Activated naive CD8-positive, alpha-beta T cell treated with anti-CD3 and anti-CD28 coated beads for 36 hours (primary cell): ENCODE results near the gene AP1B1. TPM values are rescaled to one million over a fixed set of nuclear protein-coding genes. Genes with fewer than 3 reads are reported as not detected.
"Not testable (repeated sequence)": the region's sequence is repeated elsewhere in the genome, so short reads cannot be mapped to it uniquely, and the experiment has no call there.

Experiments
- DNase-seq: peaks from one replicate; pipeline ENCODE4 v3.0.0; 2021
- H3K27ac Mint-ChIP-seq: one replicate; pipeline ENCODE4 v1.8.0; 2022; ENCODE audit warnings: mild to moderate bottlenecking, moderate library complexity, mixed read lengths
- H3K27me3 Mint-ChIP-seq: one replicate; pipeline ENCODE4 v1.8.0; 2022; ENCODE audit warnings: mild to moderate bottlenecking, mixed read lengths
- H3K36me3 Mint-ChIP-seq: one replicate; pipeline ENCODE4 v1.8.0; 2021; ENCODE audit warnings: mild to moderate bottlenecking, mixed read lengths
- H3K4me1 Mint-ChIP-seq: one replicate; pipeline ENCODE4 v1.8.0; 2021; ENCODE audit warnings: mixed read lengths
- H3K4me3 Mint-ChIP-seq: one replicate; pipeline ENCODE4 v1.8.0; 2022; ENCODE audit warnings: mild to moderate bottlenecking, moderate library complexity, mixed read lengths
- H3K9me3 Mint-ChIP-seq: one replicate; pipeline ENCODE4 v1.8.0; 2022; ENCODE audit warnings: mixed read lengths
- total RNA-seq, 2 experiments: library from RNA; stranded (reverse); gene quantifications; one replicate each; pipeline ENCODE4 v1.2.3, GENCODE V29; 2021

The AP1B1 gene
- 10 to 100 TPM; 66.5 to 72.0 TPM for total RNA-seq

DNA sequence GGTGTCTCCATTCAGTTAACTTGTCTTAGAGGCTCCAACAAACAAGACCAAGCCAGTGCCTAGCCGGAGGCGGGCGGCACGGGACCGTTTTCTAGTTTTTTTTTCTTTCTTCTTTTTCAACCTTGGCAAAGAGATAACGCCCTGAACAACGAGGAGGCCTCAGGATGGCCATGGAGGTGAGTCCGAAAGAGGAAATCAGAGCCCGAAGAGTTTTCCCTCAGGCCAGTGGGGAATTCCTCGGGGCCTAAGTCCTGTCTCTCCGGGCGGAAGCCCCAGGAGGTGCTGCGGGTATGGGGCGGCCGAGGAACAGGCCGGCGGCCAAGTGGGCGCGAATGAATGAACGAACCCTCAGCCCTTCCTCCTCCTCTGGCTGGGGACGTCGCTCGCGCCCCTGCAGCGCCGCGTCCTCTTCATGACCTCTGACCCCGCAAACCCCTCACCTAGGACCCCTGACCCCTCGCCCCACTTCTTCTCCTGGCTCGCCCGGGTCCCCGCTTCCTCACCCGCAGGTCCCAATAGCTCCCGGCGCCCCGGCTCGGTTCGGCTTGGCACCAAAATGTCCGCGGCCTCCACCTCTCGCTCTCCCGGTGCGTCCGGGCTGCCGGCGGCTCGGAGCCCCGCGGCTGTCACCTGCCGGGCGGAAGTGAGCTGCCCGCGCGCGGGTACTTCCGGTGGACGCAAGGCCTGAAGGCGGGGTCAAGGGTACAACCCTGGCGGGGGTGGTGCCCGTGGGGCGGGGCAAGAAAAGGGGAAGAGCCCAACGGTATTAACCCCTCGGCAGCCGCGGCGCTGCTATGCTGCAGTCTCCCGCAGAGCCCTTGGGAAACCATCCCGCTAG lies at the start of gene AP1B1:
TSS of gene AP1B1 (minus strand) at position 650 of the 838 bp plus-strand sequence. CDS start 21,327 bp downstream, outside the sequence.
- no peaks in the 10 kb centered on the region for H3K27me3 Mint-ChIP-seq
- peaks cover 42% of the 10 kb centered on the region for H3K4me1 Mint-ChIP-seq
- peaks cover 13% of the 10 kb centered on the region for H3K36me3 Mint-ChIP-seq

DNA sequence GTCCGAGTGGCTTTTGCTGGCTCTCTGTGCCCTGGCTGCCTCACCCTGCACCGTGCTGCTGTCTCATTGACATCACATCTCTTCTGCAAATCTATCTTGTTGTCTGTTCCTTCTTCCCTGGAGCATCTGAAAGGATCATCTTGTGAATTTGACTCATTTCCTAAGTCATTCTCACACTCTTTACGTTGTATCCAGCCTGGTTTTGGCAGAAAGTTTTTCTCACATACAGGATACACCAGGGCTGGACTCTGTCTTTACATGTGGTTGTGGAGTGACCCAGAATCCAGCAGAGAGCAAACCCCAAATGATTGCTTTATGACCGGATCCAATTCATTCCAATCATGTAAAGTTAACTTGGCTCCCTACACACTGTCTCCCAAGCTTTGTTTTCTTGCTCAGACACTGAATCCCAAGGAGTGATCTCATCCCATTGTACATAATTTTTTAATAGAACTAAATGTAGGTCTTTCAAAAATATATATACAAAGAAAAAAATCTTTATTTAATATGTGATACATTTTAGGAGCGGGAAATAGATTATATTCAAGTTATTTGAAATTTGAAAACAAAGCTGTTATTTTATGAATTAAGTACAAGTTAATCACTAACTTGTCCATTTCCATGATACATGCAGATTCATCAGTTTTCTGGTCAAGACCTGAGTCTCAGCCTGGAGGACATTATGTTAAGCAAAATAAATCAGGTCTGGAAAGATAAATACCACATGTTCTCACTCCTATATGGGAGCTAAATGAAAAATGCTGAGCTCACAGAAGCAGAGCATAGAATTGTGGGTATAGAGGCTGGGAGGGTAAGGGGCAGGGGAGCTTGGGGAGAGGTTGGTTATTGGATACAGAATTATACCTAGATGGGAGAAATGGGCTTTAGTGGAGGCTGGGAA lies 47.1 kb upstream of the AP1B1 start:
- Mint-ChIP-seq H3K27ac (no peak overlapping the region), H3K4me3 (no peak overlapping the region), H3K9me3 (no peaks in the 10 kb centered on the region), H3K4me1 (no peaks in the 10 kb centered on the region), H3K36me3 (no peaks in the 10 kb centered on the region), H3K27me3 (peaks cover 14% of the 10 kb centered on the region)
- DNase-seq, result no peak

More for the DNA sequence above, at the start of gene AP1B1:
- Mint-ChIP-seq H3K9me3 (no peaks in the 10 kb centered on the region), H3K4me3 (peak within 1 kb of the TSS; percentile 90), H3K27ac (peak within 1 kb of the TSS; percentile 91)
- peak; percentile 97 for DNase-seq

DNA sequence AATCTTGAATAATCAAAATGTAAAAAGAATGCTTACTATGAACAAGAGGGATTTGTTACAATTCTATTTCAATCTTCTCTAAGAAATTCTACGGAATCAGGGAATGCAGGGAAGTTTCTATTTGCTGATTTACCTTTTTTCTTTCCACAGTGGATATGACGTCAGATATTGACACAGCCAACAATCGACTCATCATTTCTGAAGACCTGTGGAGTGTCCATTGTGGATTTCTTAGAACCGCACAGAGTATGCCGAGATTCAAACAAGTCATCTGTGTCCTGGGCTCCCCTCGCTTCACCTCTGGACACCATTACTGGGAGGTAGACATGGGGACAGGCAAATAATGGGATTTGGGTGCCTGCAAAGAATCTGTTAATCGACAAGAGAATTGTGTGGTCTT lies 45.9 kb upstream of the AP1B1 start:
- H3K27ac Mint-ChIP-seq, result no peak overlapping the region
- no peak for DNase-seq
- no peaks in the 10 kb centered on the region for H3K36me3 Mint-ChIP-seq
- peaks cover 14% of the 10 kb centered on the region for H3K27me3 Mint-ChIP-seq
- H3K9me3 Mint-ChIP-seq, result no peaks in the 10 kb centered on the region
- no peak overlapping the region for H3K4me3 Mint-ChIP-seq
- H3K4me1 Mint-ChIP-seq, result no peaks in the 10 kb centered on the region

DNA sequence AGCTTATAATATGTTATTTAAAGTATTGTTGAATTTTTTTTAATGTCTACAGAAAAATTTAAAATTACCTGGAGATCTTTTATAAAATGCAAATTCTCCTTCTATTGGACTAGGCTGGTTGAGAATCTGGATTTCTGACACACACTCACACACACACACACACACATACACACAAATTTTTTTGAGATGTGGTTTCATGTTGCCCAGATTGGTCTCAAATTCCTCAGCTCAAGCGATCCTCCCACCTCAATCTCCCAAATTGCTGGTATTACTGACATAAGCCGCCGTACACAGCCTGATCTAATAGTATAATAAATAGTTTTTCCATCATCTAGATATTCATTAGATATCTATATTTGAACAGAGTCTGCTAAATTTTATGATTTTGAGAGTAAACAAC lies 45.5 kb upstream of the AP1B1 start:
- Mint-ChIP-seq H3K36me3 (no peaks in the 10 kb centered on the region), H3K4me1 (no peaks in the 10 kb centered on the region), H3K27me3 (peaks cover 17% of the 10 kb centered on the region), H3K4me3 (no peak overlapping the region), H3K27ac (no peak overlapping the region), H3K9me3 (no peaks in the 10 kb centered on the region)
- DNase-seq, result no peak

DNA sequence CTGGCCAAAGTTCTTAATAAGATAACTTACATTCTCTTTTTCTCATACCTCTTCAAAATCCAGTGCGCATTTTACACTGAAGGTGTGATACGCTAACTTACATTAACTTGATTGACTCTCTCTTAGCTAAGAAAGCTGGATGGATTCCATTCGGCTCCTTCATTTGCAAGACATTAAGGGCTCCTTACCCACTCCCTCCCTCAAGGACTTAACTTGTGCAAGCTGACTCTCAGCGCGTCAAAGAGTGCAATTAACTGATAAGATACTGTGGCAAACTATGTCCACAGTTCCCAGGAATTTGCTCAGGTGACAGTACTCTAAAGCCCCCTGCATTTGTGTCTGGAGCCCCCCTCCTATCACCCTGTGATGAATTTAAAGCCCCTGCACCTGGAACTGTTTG lies 43.6 kb upstream of the AP1B1 start:
- Mint-ChIP-seq H3K27ac (no peak overlapping the region), H3K9me3 (no peaks in the 10 kb centered on the region), H3K4me3 (no peak overlapping the region), H3K4me1 (no peaks in the 10 kb centered on the region), H3K36me3 (no peaks in the 10 kb centered on the region), H3K27me3 (peaks cover 17% of the 10 kb centered on the region)
- no peak for DNase-seq

DNA sequence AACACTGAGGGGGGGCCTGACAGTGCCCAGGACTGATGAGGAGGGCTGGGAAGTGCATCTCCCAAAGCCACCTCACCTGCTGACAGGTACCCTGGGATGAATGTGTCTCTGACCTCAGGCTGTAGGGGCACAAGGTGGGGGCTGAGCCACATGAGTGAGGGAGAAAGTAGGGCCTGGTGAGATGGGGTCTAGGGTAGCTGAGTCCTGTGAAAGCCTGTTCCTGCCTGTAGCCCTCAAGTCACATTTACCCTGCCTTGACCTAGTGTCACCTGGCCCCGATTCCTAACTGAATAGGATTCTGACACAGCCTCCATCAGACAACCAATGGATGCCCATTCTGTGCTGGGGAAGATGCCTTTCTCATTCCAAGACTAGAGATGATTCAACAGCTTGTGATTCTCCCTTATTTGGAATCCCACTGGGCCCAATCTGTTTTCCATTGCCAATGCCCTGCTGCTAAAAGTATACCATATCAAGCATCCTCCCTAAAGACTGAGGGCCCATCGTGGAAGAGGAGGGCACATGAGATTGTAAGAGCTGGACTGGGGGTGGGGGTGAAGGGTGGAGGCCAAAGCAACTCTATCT lies 38.9 kb upstream of the AP1B1 start:
- Mint-ChIP-seq H3K4me3 (no peak overlapping the region), H3K9me3 (no peaks in the 10 kb centered on the region), H3K4me1 (no peaks in the 10 kb centered on the region), H3K27me3 (peaks cover 7% of the 10 kb centered on the region), H3K27ac (no peak overlapping the region), H3K36me3 (no peaks in the 10 kb centered on the region)
- no peak for DNase-seq

DNA sequence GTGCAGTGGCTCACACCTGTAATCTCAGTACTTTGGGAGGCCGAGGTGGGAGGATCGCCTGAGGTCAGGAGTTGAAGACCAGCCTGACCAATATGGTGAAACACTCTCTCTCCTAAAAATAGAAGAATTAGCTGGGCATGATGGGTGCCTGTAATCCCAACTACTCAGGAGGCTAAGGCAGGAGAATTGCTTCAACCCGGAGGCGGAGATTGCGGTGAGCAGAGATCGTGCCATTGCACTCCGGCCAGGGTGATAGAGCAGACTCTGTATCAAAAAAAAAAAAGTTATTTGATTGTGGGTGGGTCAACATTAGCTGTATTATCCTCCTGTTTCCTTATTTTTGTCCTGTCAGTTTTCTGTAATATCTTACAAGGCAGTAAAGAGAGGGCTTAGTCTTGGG lies 38.1 kb upstream of the AP1B1 start:
- Mint-ChIP-seq H3K36me3 (no peaks in the 10 kb centered on the region), H3K9me3 (no peaks in the 10 kb centered on the region), H3K4me1 (no peaks in the 10 kb centered on the region), H3K27me3 (peaks cover 3% of the 10 kb centered on the region), H3K4me3 (no peak overlapping the region), H3K27ac (no peak overlapping the region)
- DNase-seq, result no peak

DNA sequence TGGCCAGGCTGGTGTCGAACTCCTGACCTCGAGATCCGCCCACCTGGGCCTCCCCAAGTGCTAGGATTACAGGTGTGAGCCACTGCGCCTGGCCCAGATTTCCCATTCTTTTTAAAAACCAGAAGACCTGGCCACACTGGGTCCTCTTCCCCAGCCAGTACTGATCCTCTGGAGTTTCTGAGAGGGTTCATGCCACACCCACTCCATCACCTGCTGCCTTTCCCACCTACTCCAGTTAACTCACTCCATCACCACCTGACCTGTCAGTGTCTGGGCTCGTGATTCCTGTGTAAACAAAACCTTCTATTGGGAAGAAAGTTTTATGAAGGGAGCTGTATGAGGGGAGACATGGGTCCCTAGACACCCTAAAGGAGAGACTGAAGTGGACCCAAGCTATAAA lies 30.3 kb upstream of the AP1B1 start:
- H3K36me3 Mint-ChIP-seq, H3K27ac Mint-ChIP-seq, DNase-seq, H3K27me3 Mint-ChIP-seq, H3K9me3 Mint-ChIP-seq, H3K4me3 Mint-ChIP-seq: not testable (repeated sequence)
- peaks cover 15% of the 10 kb centered on the region for H3K4me1 Mint-ChIP-seq

DNA sequence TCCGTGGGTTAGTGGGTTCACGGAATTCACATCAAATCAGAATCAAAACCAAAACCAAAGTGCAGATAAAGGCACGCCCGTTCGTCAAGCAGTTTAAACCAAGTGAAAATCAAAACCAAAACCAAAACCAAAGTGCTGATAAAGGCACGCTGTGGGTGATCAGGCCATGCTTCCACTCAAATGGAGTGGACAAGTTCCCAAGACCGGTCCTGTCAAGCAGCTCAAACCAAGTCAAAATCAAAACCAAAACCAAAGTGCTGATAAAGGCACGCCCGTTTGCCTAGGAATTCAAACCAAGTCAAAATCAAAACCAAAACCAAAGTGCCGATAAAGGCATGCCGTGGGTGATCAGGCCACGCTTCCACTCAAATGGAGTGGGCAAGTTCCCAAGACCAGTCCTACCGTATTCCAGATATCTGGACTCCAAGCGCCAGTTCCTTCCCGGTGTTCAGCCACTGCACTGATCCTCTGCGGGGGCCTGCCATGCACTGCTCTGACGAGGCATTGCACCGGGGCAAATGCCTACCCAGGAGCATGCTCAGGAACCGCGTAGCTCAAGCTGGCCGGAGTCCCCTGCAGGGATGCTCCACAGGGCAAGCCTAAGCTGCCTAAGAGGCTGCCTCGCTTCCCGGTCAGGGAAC lies 26.7 kb upstream of the AP1B1 start:
- not testable (repeated sequence) for H3K36me3 Mint-ChIP-seq, H3K9me3 Mint-ChIP-seq, H3K27me3 Mint-ChIP-seq
- Mint-ChIP-seq H3K4me1 (peaks cover 21% of the 10 kb centered on the region), H3K27ac (peak overlapping the region; percentile 93), H3K4me3 (peak overlapping the region; percentile 80)
- peak; percentile 52 for DNase-seq

DNA sequence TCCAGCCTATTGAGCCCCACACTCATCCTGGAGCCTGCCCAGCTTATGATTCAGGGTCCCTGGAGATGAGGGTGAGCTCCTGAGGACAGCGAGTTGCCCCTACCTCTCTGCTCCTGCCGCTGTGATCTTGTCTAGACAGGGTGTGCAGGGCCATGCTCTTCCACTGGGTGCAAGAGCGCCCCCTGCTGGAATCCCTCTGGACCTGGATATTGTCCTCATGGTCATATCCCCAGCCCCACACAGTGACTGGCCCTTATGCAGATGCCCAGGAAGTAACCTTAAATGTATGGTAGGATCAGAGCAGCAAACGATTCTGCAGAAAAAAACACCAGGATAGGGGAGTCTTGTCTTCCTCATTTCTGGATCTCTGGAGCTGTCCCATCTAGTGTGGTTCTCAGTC lies 24.4 kb upstream of the AP1B1 start:
- not testable (repeated sequence) for H3K27me3 Mint-ChIP-seq, H3K27ac Mint-ChIP-seq, H3K36me3 Mint-ChIP-seq, DNase-seq, H3K4me3 Mint-ChIP-seq, H3K9me3 Mint-ChIP-seq
- peaks cover 21% of the 10 kb centered on the region for H3K4me1 Mint-ChIP-seq

DNA sequence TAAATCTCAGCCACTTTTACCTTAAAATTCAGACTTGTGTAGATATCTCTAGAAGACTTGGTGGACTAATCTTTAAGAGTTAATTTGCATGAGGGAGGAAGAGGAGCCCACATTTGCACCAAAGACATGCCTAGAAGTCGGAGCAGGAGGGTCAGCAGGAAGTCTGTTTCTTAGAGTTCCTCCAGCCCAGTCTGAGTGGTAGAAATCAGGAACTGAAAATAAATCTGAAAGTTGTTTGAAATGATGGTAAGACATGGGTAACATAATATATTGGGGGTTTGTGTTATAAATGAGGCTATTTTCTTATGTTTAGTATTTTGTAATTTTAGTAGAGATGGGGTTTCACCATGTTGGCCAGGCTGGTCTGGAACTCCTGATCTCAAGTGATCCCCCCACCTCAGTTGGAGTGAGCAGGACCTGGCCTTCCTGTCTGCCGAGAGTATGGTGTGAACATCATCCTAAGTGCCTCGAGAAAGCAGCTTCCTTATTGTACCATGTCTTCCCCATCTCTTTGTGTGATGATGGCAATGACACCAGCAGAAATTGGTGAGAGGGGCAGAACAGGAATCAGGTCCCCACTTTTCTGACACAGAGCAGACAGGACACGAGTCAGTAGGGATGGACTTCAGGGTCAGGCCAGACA lies 23.3 kb upstream of the AP1B1 start:
- not testable (repeated sequence) for H3K4me3 Mint-ChIP-seq, H3K36me3 Mint-ChIP-seq, H3K9me3 Mint-ChIP-seq, DNase-seq, H3K27me3 Mint-ChIP-seq, H3K27ac Mint-ChIP-seq
- H3K4me1 Mint-ChIP-seq, result peaks cover 21% of the 10 kb centered on the region

DNA sequence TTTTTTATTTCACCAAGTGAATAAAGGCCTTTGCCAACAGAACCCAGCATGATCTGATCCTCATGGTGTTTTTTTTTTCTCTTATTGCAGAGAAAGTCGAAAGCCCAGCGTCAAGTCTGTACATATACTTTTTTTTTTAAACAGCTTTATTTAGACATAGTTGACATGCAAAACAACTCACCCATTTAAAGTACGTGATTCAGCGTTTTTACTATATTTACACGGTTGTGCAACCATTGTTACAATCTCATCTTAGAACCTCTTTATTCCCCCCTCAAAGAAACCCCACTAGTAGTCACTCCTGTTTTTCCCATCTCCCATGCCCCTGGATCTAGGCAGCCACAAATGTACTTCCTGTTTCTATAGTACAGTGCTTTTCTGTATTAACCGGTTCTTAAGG lies 20.6 kb upstream of the AP1B1 start:
- Mint-ChIP-seq H3K4me1 (peaks cover 6% of the 10 kb centered on the region), H3K4me3 (no peak overlapping the region), H3K27me3 (no peaks in the 10 kb centered on the region), H3K27ac (no peak overlapping the region), H3K9me3 (no peaks in the 10 kb centered on the region), H3K36me3 (no peaks in the 10 kb centered on the region)
- DNase-seq, result no peak

DNA sequence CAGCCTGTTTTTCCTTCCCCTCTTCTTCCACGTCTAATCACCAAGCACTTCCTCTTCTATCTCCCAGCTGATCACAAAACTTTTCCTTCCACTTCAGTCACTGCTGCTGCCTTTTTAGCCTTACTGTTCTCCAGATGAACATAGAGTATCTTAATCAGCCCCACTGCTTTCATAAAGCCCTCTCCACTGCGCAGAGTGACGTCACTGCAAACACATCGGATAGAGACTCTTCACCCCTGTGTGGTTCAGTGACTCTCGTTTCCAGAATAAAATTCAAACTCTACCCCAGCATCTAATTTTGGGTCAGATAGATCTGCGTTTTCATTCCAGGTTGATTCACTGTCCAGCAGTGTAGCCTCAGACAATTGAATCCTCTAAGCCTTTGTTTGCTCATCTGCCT lies 13.2 kb upstream of the AP1B1 start:
- DNase-seq, H3K9me3 Mint-ChIP-seq, H3K27ac Mint-ChIP-seq, H3K36me3 Mint-ChIP-seq, H3K4me3 Mint-ChIP-seq, H3K4me1 Mint-ChIP-seq, H3K27me3 Mint-ChIP-seq: not testable (repeated sequence)

DNA sequence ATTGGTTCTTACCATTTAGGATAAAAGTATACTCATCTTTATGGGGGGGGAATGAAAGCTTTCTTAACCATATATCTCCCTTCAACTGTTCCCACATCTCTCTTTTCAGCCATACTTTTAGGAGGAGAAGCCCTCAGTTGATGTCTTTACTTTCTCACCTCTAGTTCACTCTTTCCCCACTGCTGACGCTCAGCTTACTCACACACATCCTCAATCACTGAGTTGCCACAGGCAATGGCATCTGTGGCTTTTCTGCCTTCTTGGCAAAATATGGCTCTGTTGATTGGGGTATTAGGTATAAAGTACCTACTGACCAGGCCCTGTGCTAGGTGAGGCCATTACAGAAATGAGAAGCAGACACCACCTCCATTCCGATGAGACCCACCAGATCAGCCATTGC lies 12.2 kb upstream of the AP1B1 start:
- Mint-ChIP-seq H3K4me1 (no peaks in the 10 kb centered on the region), H3K9me3 (no peaks in the 10 kb centered on the region), H3K36me3 (no peaks in the 10 kb centered on the region), H3K27me3 (peaks cover 4% of the 10 kb centered on the region), H3K27ac (no peak overlapping the region), H3K4me3 (no peak overlapping the region)
- DNase-seq, result no peak
